ENCODE measurements around the gene SNRPD3.

Gene SNRPD3

DNA sequence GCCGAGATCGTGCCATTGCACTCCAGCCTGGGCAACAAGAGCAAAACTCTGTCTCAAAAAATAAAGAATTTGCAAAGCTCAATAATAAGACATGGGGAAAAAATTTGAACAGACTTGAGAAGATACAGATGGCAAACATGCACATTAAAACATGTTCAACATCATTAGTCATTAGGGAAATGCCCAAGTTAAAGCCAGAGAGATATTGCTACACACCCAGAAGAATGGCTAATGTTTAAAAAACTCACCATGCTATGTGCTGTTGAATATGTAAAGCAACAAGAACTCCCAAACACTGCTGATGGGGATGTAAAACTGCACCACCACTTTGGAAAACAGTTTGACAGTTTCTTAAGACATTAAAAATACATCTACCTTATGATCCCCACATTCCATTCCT, 24.5 kb downstream of the SNRPD3 start:
- TF ChIP-seq EZH2 (IDR thresholded peaks at IDR 0.05; ENCODE audit: borderline replicate concordance, low read depth, low read length, severe bottlenecking): no peak
- TF ChIP-seq, protein P1, sequence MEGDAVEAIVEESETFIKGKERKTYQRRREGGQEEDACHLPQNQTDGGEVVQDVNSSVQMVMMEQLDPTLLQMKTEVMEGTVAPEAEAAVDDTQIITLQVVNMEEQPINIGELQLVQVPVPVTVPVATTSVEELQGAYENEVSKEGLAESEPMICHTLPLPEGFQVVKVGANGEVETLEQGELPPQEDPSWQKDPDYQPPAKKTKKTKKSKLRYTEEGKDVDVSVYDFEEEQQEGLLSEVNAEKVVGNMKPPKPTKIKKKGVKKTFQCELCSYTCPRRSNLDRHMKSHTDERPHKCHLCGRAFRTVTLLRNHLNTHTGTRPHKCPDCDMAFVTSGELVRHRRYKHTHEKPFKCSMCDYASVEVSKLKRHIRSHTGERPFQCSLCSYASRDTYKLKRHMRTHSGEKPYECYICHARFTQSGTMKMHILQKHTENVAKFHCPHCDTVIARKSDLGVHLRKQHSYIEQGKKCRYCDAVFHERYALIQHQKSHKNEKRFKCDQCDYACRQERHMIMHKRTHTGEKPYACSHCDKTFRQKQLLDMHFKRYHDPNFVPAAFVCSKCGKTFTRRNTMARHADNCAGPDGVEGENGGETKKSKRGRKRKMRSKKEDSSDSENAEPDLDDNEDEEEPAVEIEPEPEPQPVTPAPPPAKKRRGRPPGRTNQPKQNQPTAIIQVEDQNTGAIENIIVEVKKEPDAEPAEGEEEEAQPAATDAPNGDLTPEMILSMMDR (IDR thresholded peaks at IDR 0.05; ENCODE audit: borderline replicate concordance, extremely low read depth, low read length, poor library complexity, severe bottlenecking): no peak
- DNase-seq (no peak), ATAC-seq (ENCODE audit: insufficient read depth, low read depth) (no peak)
- Histone ChIP-seq H3K27ac (ENCODE audit: low read length) (no peak overlapping the region), H3K9me3 (ENCODE audit: insufficient read depth, low read length, severe bottlenecking) (no peaks in the 10 kb centered on the region), H3K4me1 (ENCODE audit: insufficient read depth, low read length) (no peaks in the 10 kb centered on the region), H3K9ac (ENCODE audit: low read depth, low read length) (no peak overlapping the region), H3K79me2 (ENCODE audit: insufficient read depth, low read length) (no peaks in the 10 kb centered on the region), H4K20me1 (ENCODE audit: insufficient read depth, low read length) (no peaks in the 10 kb centered on the region), H2AFZ (ENCODE audit: low read depth, low read length) (no peak overlapping the region), H3K4me2 (ENCODE audit: insufficient read depth, low read length) (no peak overlapping the region), H3K27me3 (ENCODE audit: insufficient read depth, low read length, poor library complexity) (no peaks in the 10 kb centered on the region), H3K4me3 (ENCODE audit: low read depth in 1 of 2, low read length in 2 of 2) (no peak overlapping the region), H3K36me3 (ENCODE audit: insufficient read depth, low read length) (peaks cover 9% of the 10 kb centered on the region)

DNA sequence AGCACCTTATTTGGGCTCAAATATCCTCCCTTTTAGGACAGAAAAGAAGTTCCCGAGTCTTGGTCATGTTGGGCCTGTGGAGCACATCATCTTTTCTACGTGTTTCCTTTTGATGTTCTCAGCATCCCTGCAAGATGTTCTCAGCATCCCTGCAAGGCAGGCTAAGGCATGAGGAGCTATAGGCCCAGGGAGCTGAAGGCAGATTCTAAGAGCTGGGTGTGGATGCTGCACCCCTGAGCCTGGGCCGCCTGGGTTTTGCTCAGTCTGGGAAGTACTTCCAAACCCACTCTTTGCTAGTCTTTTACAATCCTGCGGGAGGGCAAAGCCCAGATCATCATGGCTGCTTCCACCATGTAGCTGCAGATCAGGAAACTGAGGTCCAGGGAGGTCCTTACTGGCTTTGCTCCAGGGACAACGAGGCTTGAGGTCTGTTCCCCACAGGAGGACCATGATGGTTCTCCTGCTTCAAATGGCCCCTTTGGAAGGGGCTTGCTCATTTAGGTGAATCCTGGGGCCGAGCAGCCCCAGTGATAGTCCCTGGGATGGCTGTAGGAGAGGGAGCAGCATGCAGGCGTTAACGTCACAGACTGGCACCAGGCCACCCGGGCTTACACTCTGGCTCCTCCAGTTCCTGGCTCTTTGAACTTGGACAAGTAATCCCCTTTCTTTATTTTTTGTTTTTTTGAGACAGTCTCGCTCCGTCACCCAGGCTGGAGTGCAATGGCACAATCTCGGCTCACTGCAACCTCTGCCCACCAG, 26.4 kb downstream of the SNRPD3 start:
- no peak for ATAC-seq (ENCODE audit: insufficient read depth, low read depth)
- Histone ChIP-seq H3K79me2 (ENCODE audit: insufficient read depth, low read length) (no peaks in the 10 kb centered on the region), H3K27me3 (ENCODE audit: insufficient read depth, low read length, poor library complexity) (no peaks in the 10 kb centered on the region), H3K36me3 (ENCODE audit: insufficient read depth, low read length) (no peaks in the 10 kb centered on the region), H3K9me3 (ENCODE audit: insufficient read depth, low read length, severe bottlenecking) (no peaks in the 10 kb centered on the region), H2AFZ (ENCODE audit: low read depth, low read length) (no peak overlapping the region), H3K4me2 (ENCODE audit: insufficient read depth, low read length) (no peak overlapping the region), H3K27ac (ENCODE audit: low read length) (no peak overlapping the region), H3K4me1 (ENCODE audit: insufficient read depth, low read length) (no peaks in the 10 kb centered on the region), H3K4me3 (ENCODE audit: low read depth in 1 of 2, low read length in 2 of 2) (no peak overlapping the region), H3K9ac (ENCODE audit: low read depth, low read length) (no peak overlapping the region), H4K20me1 (ENCODE audit: insufficient read depth, low read length) (no peaks in the 10 kb centered on the region)
- TF ChIP-seq, protein P1 (IDR thresholded peaks at IDR 0.05; ENCODE audit: borderline replicate concordance, extremely low read depth, low read length, poor library complexity, severe bottlenecking): no peak
- no peak for TF ChIP-seq EZH2 (IDR thresholded peaks at IDR 0.05; ENCODE audit: borderline replicate concordance, low read depth, low read length, severe bottlenecking)
- no peak for DNase-seq

DNA sequence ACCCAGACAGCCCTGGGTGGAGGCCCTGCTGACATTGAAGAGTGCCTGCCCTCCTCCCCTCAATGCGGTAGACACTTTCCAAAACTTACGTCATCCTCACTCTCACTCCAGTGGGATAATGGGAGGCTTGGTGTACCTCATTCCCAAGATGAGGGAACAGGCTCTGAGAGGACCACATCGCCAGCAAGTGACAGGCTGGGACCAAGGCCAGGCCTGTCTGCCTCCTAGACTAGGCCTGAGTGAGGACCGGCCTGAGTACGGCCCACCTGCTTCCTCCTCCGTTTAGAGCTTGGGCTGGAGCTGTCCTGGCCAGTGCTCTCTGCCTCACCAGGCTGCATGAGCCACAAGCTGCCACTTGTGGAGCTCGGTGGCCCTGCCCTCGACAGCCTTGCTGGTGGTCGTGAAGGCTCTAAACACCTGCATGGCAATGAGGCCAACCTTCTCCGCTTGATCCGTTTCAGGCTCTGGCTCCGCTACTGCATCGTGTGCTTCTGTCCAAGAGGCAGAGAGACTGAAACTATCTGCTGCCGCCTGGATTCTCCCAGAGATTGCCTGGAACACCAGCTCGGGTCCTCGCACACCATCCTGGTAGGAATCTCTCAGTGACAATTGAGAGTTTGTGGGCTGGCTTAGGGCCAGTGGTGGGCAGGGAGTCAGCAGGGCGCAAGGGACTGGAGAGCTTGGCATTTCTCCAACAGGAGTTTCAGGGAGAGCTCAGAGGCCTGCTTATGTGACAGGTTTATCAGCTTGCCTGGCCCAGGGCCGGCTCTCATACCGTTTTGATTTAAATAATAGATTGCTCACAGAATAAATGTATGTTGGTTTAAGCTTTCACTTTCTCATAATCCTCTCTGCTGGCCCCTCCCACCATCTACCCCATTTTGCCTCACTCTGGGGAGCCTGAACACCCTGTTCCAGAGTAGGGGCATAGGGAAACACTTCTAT, 27.7 kb downstream of the SNRPD3 start:
- Histone ChIP-seq H3K36me3 (ENCODE audit: insufficient read depth, low read length) (no peaks in the 10 kb centered on the region), H3K27ac (ENCODE audit: low read length) (no peak overlapping the region), H4K20me1 (ENCODE audit: insufficient read depth, low read length) (no peaks in the 10 kb centered on the region), H3K27me3 (ENCODE audit: insufficient read depth, low read length, poor library complexity) (no peaks in the 10 kb centered on the region), H3K79me2 (ENCODE audit: insufficient read depth, low read length) (no peaks in the 10 kb centered on the region), H3K9ac (ENCODE audit: low read depth, low read length) (no peak overlapping the region), H3K4me2 (ENCODE audit: insufficient read depth, low read length) (no peak overlapping the region), H3K4me3 (ENCODE audit: low read depth in 1 of 2, low read length in 2 of 2) (no peak overlapping the region), H3K4me1 (ENCODE audit: insufficient read depth, low read length) (no peaks in the 10 kb centered on the region), H2AFZ (ENCODE audit: low read depth, low read length) (no peak overlapping the region), H3K9me3 (ENCODE audit: insufficient read depth, low read length, severe bottlenecking) (no peaks in the 10 kb centered on the region)
- ATAC-seq (ENCODE audit: insufficient read depth, low read depth): 0 out of 3 replicates have a peak, but pooled peaks have one; percentile 33
- DNase-seq: no peak
- TF ChIP-seq, protein P1 (IDR thresholded peaks at IDR 0.05; ENCODE audit: borderline replicate concordance, extremely low read depth, low read length, poor library complexity, severe bottlenecking): no peak
- TF ChIP-seq EZH2 (IDR thresholded peaks at IDR 0.05; ENCODE audit: borderline replicate concordance, low read depth, low read length, severe bottlenecking): no peak

Data from DND-41 (cell line).